IMR-90 (cell line): ENCODE data around the gene PARVB.

Source experiments
- BHLHE40 ChIP-seq: fragments of 150-350 bp; IDR thresholded peaks from 2 replicates; pipeline ENCODE4 v1.6.1; 2016; ENCODE audit warnings: mild to moderate bottlenecking, low read depth, low read length
- CEBPB ChIP-seq: IDR thresholded peaks from 2 replicates; pipeline ENCODE4 v1.6.1; 2012; ENCODE audit warnings: low read depth, low read length, improper control_type of control experiment
- CHD1 ChIP-seq: IDR thresholded peaks from 2 replicates; pipeline ENCODE4 v1.6.1; 2012; ENCODE audit warnings: low read depth, low read length, improper control_type of control experiment
- FOS ChIP-seq: fragments of 150-350 bp; IDR thresholded peaks from 2 replicates; pipeline ENCODE4 v1.6.1; 2016; ENCODE audit warnings: low read depth, low read length
- MAZ ChIP-seq: IDR thresholded peaks from 2 replicates; pipeline ENCODE4 v1.6.1; 2012; ENCODE audit warnings: low read depth, mild to moderate bottlenecking, low read length, improper control_type of control experiment, moderate library complexity, borderline replicate concordance
- MXI1 ChIP-seq: IDR thresholded peaks from 2 replicates; pipeline ENCODE4 v1.6.1; 2012; ENCODE audit warnings: low read depth, mild to moderate bottlenecking, low read length, moderate library complexity, borderline replicate concordance
- POLR2A ChIP-seq: IDR thresholded peaks from 2 replicates; pipeline ENCODE4 v1.6.1; 2012; ENCODE audit warnings: mild to moderate bottlenecking, low read depth, low read length
- RAD21 ChIP-seq: IDR thresholded peaks from 2 replicates; pipeline ENCODE4 v1.6.1; 2012; ENCODE audit warnings: low read length, improper control_type of control experiment
- RCOR1 ChIP-seq: IDR thresholded peaks from 2 replicates; pipeline ENCODE4 v1.6.1; 2012; ENCODE audit warnings: mild to moderate bottlenecking, low read length, improper control_type of control experiment; ENCODE audit not compliant: insufficient replicate concordance
- RFX5 ChIP-seq: IDR thresholded peaks from 2 replicates; pipeline ENCODE4 v1.8.0; 2012; ENCODE audit warnings: low read depth, mild to moderate bottlenecking, low read length, moderate library complexity
- SMC3 ChIP-seq: fragments of 150-350 bp; IDR thresholded peaks from 2 replicates; pipeline ENCODE4 v1.6.1; 2016; ENCODE audit warnings: low read depth, mild to moderate bottlenecking, antibody characterized with exemption, low read length, moderate library complexity
- TF ChIP-seq, protein P1 (sequence below): conservative IDR thresholded peaks from 2 replicates; pipeline ENCODE4 v1.5.1; 2012; ENCODE audit warnings: mild to moderate bottlenecking, low read depth, low read length, improper control_type of control experiment
- TF ChIP-seq, protein P2 (sequence below): fragments of 150-350 bp; IDR thresholded peaks from 2 replicates; pipeline ENCODE4 v1.6.1; 2016; ENCODE audit warnings: low read depth, mild to moderate bottlenecking, low read length, moderate library complexity, borderline replicate concordance
- TF ChIP-seq, protein P3 (sequence below): fragments of 150-350 bp; IDR thresholded peaks from 2 replicates; pipeline ENCODE4 v1.6.1; 2017; ENCODE audit warnings: mild to moderate bottlenecking, antibody characterized with exemption, low read length, low read depth

DNA sequence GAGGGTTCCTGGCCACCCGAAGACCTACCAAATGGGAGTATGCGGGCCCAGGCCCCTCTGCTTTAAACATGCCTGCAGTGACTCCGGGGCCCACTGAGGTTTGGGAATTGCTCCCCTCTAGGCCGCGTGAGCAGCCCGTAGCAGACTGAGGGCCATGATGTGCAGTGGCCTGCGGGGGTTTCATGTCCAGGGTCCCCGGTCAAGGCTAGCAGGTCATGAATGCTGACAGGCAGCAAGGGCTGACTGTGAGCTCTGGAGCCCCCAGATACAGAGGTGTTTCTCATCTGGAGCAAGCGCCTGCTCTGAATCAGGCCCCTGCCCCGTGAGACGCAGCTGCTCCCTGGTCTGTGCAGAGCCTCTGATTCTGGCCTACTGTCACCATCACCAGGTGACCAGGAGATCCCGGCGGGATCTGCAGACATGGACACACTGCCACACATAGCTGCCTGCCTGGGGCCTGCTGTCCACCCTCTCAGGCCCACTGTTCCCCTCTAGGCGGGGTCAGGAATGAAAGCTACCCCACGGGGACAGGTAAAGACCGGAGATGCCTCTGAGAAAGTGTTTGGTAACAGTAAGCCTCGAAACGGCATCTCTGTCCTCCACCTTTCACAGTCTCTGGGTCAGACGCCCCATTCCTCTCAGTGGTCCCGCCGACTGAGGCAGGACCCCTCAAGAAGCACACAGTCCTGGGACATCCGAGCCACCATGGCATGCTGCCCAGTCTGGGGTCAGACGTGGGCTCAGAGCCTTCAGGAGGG is 73.3 kb downstream of the PARVB start:
- TF ChIP-seq POLR2A (no peak), CHD1 (no peak), RCOR1 (no peak), BHLHE40 (no peak), CEBPB (no peak), RAD21 (no peak), MAZ (no peak), RFX5 (no peak), SMC3 (no peak), MXI1 (no peak), FOS (no peak)
- TF ChIP-seq, protein P1, sequence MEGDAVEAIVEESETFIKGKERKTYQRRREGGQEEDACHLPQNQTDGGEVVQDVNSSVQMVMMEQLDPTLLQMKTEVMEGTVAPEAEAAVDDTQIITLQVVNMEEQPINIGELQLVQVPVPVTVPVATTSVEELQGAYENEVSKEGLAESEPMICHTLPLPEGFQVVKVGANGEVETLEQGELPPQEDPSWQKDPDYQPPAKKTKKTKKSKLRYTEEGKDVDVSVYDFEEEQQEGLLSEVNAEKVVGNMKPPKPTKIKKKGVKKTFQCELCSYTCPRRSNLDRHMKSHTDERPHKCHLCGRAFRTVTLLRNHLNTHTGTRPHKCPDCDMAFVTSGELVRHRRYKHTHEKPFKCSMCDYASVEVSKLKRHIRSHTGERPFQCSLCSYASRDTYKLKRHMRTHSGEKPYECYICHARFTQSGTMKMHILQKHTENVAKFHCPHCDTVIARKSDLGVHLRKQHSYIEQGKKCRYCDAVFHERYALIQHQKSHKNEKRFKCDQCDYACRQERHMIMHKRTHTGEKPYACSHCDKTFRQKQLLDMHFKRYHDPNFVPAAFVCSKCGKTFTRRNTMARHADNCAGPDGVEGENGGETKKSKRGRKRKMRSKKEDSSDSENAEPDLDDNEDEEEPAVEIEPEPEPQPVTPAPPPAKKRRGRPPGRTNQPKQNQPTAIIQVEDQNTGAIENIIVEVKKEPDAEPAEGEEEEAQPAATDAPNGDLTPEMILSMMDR: no peak
- TF ChIP-seq, protein P2, sequence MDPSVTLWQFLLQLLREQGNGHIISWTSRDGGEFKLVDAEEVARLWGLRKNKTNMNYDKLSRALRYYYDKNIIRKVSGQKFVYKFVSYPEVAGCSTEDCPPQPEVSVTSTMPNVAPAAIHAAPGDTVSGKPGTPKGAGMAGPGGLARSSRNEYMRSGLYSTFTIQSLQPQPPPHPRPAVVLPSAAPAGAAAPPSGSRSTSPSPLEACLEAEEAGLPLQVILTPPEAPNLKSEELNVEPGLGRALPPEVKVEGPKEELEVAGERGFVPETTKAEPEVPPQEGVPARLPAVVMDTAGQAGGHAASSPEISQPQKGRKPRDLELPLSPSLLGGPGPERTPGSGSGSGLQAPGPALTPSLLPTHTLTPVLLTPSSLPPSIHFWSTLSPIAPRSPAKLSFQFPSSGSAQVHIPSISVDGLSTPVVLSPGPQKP: no peak
- TF ChIP-seq, protein P3, sequence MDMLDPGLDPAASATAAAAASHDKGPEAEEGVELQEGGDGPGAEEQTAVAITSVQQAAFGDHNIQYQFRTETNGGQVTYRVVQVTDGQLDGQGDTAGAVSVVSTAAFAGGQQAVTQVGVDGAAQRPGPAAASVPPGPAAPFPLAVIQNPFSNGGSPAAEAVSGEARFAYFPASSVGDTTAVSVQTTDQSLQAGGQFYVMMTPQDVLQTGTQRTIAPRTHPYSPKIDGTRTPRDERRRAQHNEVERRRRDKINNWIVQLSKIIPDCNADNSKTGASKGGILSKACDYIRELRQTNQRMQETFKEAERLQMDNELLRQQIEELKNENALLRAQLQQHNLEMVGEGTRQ: no peak
